Measurements from ENCODE around the gene BRIX1.

- TF ChIP-seq CTCF (IDR thresholded peaks at IDR 0.05 in 2 of 3, conservative IDR thresholded peaks at IDR 0.05 in 1 of 3; ENCODE audit: borderline replicate concordance in 1 of 3, insufficient read depth in 1 of 3, low read depth in 2 of 3, low read length in 2 of 3) (no peak), ZBTB33 (IDR thresholded peaks at IDR 0.05; ENCODE audit: extremely low read depth, insufficient replicate concordance, low read length) (no peak), EZH2 (IDR thresholded peaks at IDR 0.05) (no peak), SP1 (IDR thresholded peaks at IDR 0.05; ENCODE audit: low read depth) (no peak), POLR2A (IDR thresholded peaks at IDR 0.05; ENCODE audit: borderline replicate concordance, extremely low read depth, insufficient read depth, insufficient read length) (no peak), POLR2AphosphoS5 (IDR thresholded peaks at IDR 0.05; ENCODE audit: low read depth, low read length) (no peak), MAX (IDR thresholded peaks at IDR 0.05) (no peak), EZH2phosphoT487 (IDR thresholded peaks at IDR 0.05; ENCODE audit: borderline replicate concordance) (no peak), YY1 (IDR thresholded peaks at IDR 0.05; ENCODE audit: extremely low read depth, insufficient replicate concordance, low read depth, low read length) (no peak)
These were observed 23.1 kb upstream of the BRIX1 start for GRCh38 chr5:34892414-34892813.

All from HCT116 (cell line).